Fibroblast of lung (primary cell): ENCODE measurements around the gene LTN1. TPM values are rescaled to one million over a fixed set of nuclear protein-coding genes. Genes with fewer than 3 reads are reported as not detected.

ENCODE experiments used
- DNase-seq, 2 donors: peaks; one replicate each; pipeline versions ENCODE4 v3.0.0 to v3.0.0-alpha.2; 2010; ENCODE audit warnings: low read depth in 2 of 2
- H2AFZ ChIP-seq: 2 replicates; pipeline ENCODE4 v1.5.1; 2012; ENCODE audit warnings: low read length, control low read depth, inconsistent platforms
- H3K27ac ChIP-seq: 2 replicates; pipeline ENCODE4 v1.5.1; 2011; ENCODE audit warnings: low read length, control low read depth; ENCODE audit not compliant: insufficient read depth
- H3K27me3 ChIP-seq: 2 replicates; pipeline ENCODE4 v1.5.1; 2011; ENCODE audit warnings: mild to moderate bottlenecking, low read length; ENCODE audit not compliant: control insufficient read depth, insufficient read depth
- H3K36me3 ChIP-seq: 2 replicates; pipeline ENCODE4 v1.5.1; 2011; ENCODE audit warnings: low read length; ENCODE audit not compliant: control insufficient read depth, insufficient read depth
- H3K4me1 ChIP-seq: 2 replicates; pipeline ENCODE4 v1.5.1; 2011; ENCODE audit warnings: low read length; ENCODE audit not compliant: control insufficient read depth, insufficient read depth; ENCODE audit errors: extremely low read depth
- H3K4me2 ChIP-seq: 2 replicates; pipeline ENCODE4 v1.5.1; 2011; ENCODE audit warnings: low read length, control low read depth; ENCODE audit not compliant: insufficient read depth; ENCODE audit errors: extremely low read depth
- H3K4me3 ChIP-seq, 4 experiments: fragments of 200-600 bp in 1 of 4; sonication (generic) in 1 of 4; replicated peaks in 1 of 4; 2 replicates each; pipeline ENCODE4 v1.5.1; 2011 to 2016; ENCODE audit warnings: low read length in 4 of 4, low read depth in 3 of 4, mild to moderate bottlenecking in 3 of 4, control low read depth in 2 of 4, inconsistent platforms in 1 of 4, mixed read lengths in 1 of 4; ENCODE audit not compliant: insufficient read depth in 1 of 4; ENCODE audit errors: control extremely low read depth in 1 of 4
- H3K79me2 ChIP-seq: 2 replicates; pipeline ENCODE4 v1.5.1; 2012; ENCODE audit warnings: mild to moderate bottlenecking, low read length, inconsistent platforms; ENCODE audit not compliant: control insufficient read depth, insufficient read depth
- H3K9ac ChIP-seq: 2 replicates; pipeline ENCODE4 v1.5.1; 2011; ENCODE audit warnings: mild to moderate bottlenecking, low read length, control low read depth; ENCODE audit not compliant: insufficient read depth
- H3K9me3 ChIP-seq: 2 replicates; pipeline ENCODE4 v1.5.1; 2012; ENCODE audit warnings: low read depth, low read length; ENCODE audit not compliant: control insufficient read depth, insufficient read depth
- H4K20me1 ChIP-seq: 2 replicates; pipeline ENCODE4 v1.5.1; 2011; ENCODE audit warnings: low read length; ENCODE audit not compliant: control insufficient read depth, insufficient read depth; ENCODE audit errors: extremely low read depth
- CTCF ChIP-seq, 2 donors: IDR thresholded peaks in 1 of 2; conservative IDR thresholded peaks in 1 of 2; 1 replicate in 1 of 2; 2 replicates in 1 of 2; pipeline ENCODE4 v1.5.1; 2011 to 2012; ENCODE audit warnings: low read length in 2 of 2, control low read depth in 1 of 2, inconsistent platforms in 1 of 2, low read depth in 1 of 2, mild to moderate bottlenecking in 1 of 2
- EZH2 ChIP-seq: IDR thresholded peaks from 2 replicates; pipeline ENCODE4 v1.5.1; 2012; ENCODE audit warnings: low read length, control low read depth, mild to moderate bottlenecking; ENCODE audit errors: missing control alignments
- polyA plus RNA-seq, 2 donors: library from polyadenylated mRNA; depleted of rRNA in 1 of 2; stranded (reverse) in 1 of 2; unstranded in 1 of 2; fragments of >200 nt; gene quantifications; 2 replicates each; pipeline ENCODE4 v1.2.1, GENCODE V29; 2011 to 2012; ENCODE audit warnings: missing spikeins in 1 of 2
- total RNA-seq: library from RNA; depleted of rRNA; stranded (reverse); fragments of >200 nt; gene quantifications from 2 replicates; pipeline ENCODE4 v1.2.1, GENCODE V29; 2014

Gene LTN1
- total and polyA plus RNA-seq, 2 donors (not counting 1 experiment from before 2014, with no cell fraction given), result 12.6 to 22.3 TPM

- no peak overlapping the region for H3K4me3 ChIP-seq
- H3K36me3 ChIP-seq, result no peaks in the 10 kb centered on the region
- H2AFZ ChIP-seq, result no peak overlapping the region
- DNase-seq, result no peak
- TF ChIP-seq EZH2, result no peak
- TF ChIP-seq CTCF (conservative IDR thresholded peaks at IDR 0.05 in 1 of 2, IDR thresholded peaks at IDR 0.05 in 1 of 2; ENCODE audit: low read depth in 1 of 2, low read length in 2 of 2), result no peak
- no peaks in the 10 kb centered on the region for H3K4me1 ChIP-seq
- no peak overlapping the region for H3K9ac ChIP-seq
- no peaks in the 10 kb centered on the region for H3K79me2 ChIP-seq
- no peak overlapping the region for H3K4me2 ChIP-seq
- no peaks in the 10 kb centered on the region for H4K20me1 ChIP-seq
- no peak overlapping the region for H3K27ac ChIP-seq
- no peaks in the 10 kb centered on the region for H3K9me3 ChIP-seq
- H3K27me3 ChIP-seq, result no peaks in the 10 kb centered on the region
Measured at GRCh38 chr21:28900481-28900880, 92.2 kb downstream of the LTN1 start.

GRCh38 chr21:28899744-28900143, 92.9 kb downstream of the LTN1 start:
- Histone ChIP-seq H3K4me3 (no peak overlapping the region), H2AFZ (no peak overlapping the region), H3K4me1 (no peaks in the 10 kb centered on the region), H3K9me3 (no peaks in the 10 kb centered on the region), H3K36me3 (no peaks in the 10 kb centered on the region), H3K9ac (no peak overlapping the region), H3K27me3 (no peaks in the 10 kb centered on the region), H3K79me2 (no peaks in the 10 kb centered on the region), H3K4me2 (no peak overlapping the region), H4K20me1 (no peaks in the 10 kb centered on the region), H3K27ac (no peak overlapping the region)
- TF ChIP-seq EZH2, result no peak
- no peak for TF ChIP-seq CTCF (conservative IDR thresholded peaks at IDR 0.05 in 1 of 2, IDR thresholded peaks at IDR 0.05 in 1 of 2; ENCODE audit: low read depth in 1 of 2, low read length in 2 of 2)
- DNase-seq, result peak; percentile 12 to 70

GRCh38 chr21:28899220-28899619, 93.5 kb downstream of the LTN1 start:
- no peak for DNase-seq
- Histone ChIP-seq H2AFZ (no peak overlapping the region), H3K9me3 (no peaks in the 10 kb centered on the region), H3K79me2 (no peaks in the 10 kb centered on the region), H3K4me1 (no peaks in the 10 kb centered on the region), H3K4me3 (no peak overlapping the region), H3K27me3 (no peaks in the 10 kb centered on the region), H3K4me2 (no peak overlapping the region), H3K36me3 (no peaks in the 10 kb centered on the region), H3K27ac (no peak overlapping the region), H3K9ac (no peak overlapping the region), H4K20me1 (no peaks in the 10 kb centered on the region)
- TF ChIP-seq CTCF (conservative IDR thresholded peaks at IDR 0.05 in 1 of 2, IDR thresholded peaks at IDR 0.05 in 1 of 2; ENCODE audit: low read depth in 1 of 2, low read length in 2 of 2) (no peak), EZH2 (no peak)
